Uterus (tissue), 2 donors: Measurements from ENCODE around the gene ZNF394.

Experiments
- CTCF ChIP-seq, 4 experiments: fragments of 200-600 bp in 2 of 4; fragments of 450-650 bp in 2 of 4; sonication (generic) in 2 of 4; IDR thresholded peaks; one replicate each; pipeline ENCODE4 v1.5.1; 2016 to 2019; ENCODE audit warnings: antibody characterized with exemption in 4 of 4, mild to moderate bottlenecking in 2 of 4, moderate library complexity in 1 of 4
- POLR2A ChIP-seq, 2 donors: fragments of 450-650 bp; IDR thresholded peaks; one replicate each; pipeline ENCODE4 v1.6.1; 2016; ENCODE audit warnings: antibody characterized with exemption in 2 of 2, mild to moderate bottlenecking in 1 of 2, moderate library complexity in 1 of 2

DNA sequence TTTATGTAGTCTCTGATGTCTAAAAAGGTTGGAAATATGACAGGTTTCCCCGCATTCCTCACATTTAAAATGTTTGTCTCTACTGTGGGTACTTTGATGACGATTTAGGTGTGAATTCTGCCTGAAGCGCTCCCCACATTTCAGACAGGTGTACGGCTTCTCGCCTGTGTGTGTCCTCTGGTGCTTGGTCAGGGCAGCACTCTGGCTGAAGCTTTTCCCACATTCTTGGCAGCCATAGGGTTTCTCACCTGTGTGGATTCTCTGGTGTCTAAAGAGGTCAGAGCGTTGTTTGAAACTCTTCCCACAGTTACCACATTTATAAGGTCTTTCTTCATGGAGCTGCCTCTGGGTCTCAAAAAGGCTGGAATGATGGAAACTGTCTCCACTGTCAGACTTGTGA is 6.3 kb downstream of the ZNF394 start:
- TF ChIP-seq CTCF (IDR thresholded peaks at IDR 0.05) (no peak), POLR2A (IDR thresholded peaks at IDR 0.05) (no peak)
